HG03045 (cell line): ENCODE results near the gene SPATA31D3.
"Not testable (repeated sequence)": the region's sequence is repeated elsewhere in the genome, so short reads cannot be mapped to it uniquely, and the experiment has no call there.

Experiments used
- ATAC-seq: cut with Tn5 transposase; IDR thresholded peaks from one replicate; pipeline ENCODE4 v1.9.1; 2021; ENCODE audit warnings: mild to moderate bottlenecking, moderate library complexity; ENCODE audit not compliant: unreplicated experiment

The SPATA31D3 gene

DNA sequence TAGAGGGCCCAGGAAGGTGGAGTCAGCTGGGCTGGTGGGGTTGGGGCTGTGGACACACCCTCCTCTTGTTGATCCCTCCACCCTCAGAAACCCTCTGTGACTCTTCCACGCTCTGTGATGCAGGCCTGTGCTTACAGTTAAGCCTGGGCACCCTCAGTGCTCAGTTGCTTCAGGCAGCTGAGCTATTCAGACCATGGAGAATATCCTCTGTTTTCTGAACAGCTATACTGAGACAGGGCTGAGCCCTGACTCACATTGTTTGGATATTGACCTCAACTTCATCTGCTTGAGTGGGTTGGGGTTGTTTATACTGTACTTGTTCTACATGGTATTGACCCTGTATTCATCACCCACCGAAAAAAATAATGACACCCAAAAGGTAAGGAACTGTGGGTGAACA is at the start of gene SPATA31D3:
Gene SPATA31D3, plus strand, starts transcription at position 108 of the 400 bp plus-strand sequence. Its CDS starts 86 bp downstream, at position 194.
- not testable (repeated sequence) for ATAC-seq

DNA sequence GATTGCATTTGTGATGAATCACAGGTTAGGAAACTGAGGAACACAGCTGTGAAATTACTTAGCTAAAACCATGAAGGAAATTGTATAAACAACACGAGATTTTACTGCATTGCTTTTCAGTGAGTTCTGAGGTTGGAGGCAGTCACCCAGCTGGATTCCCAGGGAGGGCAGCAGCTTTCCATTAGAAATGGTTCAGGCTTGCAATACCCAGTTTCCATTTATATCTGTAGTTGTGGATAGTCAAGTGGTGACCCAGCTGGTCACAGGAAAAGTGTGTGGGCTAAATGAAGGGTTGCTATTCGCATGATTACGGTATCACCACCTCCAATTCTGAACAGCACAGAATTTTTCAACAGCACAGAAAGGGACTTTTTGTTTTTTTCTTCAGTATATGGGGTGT is 49.4 kb upstream of the SPATA31D3 start:
- ATAC-seq: no peak

DNA sequence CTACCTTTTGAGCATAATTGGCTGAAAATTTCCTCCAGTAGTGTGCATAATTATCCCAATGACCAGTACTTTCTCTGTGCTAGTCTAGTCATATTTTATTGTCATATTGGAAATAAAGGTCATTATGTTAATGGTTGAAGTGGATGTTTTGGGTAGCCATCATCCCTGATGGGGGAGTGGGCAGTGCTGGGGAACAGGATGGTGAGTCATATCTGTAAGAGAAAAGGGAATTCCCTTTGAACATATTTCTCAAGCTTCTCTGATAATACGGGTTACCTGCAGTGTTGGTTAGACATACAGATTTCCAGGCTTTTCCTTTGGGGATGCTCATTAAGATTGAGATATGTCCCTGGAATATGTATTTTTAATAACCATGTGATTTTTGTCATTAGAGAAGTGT is 48.4 kb upstream of the SPATA31D3 start:
- ATAC-seq: no peak

DNA sequence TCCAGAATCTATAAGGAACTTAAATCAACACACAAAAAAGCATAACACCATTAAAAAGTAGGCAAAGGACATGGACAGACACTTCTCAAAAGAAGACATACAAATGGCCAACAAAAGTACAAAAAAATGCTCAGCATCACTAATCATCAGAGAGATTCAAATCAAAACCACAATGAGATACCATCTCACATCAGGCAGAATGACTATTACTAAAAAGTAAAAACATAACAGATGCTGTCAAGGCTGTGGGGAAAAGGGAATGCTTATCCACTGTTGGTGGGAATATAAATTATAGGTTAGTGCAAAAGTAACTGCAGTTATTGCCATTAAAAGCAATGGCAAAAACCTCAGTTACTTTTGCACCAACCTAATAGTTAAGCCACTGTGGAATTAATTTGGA is 47.2 kb upstream of the SPATA31D3 start:
- ATAC-seq: no peak

GRCh38 chr9:81898851-81899250 is 44.4 kb upstream of the SPATA31D3 start:
- ATAC-seq: no peak

DNA sequence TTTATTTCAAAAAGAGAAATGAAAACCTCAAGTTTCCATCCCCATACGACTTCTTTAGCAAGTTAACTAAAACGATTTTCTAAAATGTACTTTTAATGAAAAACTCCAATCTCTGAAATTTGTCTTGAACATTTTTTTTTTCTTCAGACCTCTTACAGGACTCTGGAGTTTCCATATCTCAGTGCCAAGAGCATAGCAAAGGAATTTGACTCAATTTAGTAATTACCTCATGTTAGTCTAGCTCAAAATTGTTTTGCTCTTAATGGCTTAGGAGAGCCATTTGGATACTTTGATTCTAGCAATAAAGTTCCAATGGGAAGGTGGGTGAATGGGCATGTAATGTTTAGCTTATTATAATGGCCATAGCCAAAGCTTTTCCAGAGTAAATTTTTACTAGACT is 41.1 kb upstream of the SPATA31D3 start:
- ATAC-seq: no peak

DNA sequence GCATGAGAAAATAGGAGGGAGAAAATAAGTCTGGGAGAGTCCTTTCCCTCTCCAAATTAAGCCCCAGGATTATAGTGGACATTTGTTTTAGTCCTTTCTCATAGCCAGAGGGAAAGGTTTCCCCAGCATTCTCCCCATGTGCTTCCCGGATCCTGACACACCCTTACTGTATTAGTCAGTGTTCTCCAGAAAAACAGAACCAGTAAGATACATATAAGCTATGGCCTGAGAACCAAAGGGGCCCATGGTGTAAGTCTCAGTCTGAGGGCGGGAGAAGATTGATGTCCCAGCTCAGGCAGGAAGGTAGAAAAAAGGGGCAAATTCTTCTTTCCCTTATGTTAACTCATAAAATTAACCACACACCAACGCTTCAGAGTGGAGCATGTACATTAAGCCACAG is 40.7 kb upstream of the SPATA31D3 start:
- ATAC-seq: no peak

GRCh38 chr9:81906671-81907070 is 36.6 kb upstream of the SPATA31D3 start:
- no peak for ATAC-seq

DNA sequence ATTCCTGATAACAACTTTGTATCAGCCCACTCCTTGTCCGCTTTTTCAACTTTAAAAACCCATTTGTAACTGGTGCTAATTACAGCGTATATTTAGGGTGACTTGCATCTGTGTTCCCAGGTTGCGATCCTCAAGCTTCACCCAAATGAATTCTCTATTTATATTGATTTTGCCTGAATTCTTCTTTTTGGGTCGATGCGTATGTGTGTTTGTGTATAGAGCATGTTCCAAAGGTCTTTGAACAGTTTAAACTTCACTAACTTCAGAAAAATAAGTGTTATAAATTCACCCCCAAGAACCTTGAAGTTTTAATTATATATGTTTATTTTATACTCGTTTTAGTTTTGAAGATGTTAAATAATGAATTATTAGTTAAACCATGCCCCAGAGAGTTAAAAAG is 31.2 kb upstream of the SPATA31D3 start:
- no peak for ATAC-seq

GRCh38 chr9:81915801-81916505 is 27.3 kb upstream of the SPATA31D3 start:
- ATAC-seq: no peak

- ATAC-seq: not testable (repeated sequence)
Observed at GRCh38 chr9:81918507-81918906, 24.8 kb upstream of the SPATA31D3 start.

- not testable (repeated sequence) for ATAC-seq
Observed at GRCh38 chr9:81928305-81928704, 15.0 kb upstream of the SPATA31D3 start, which contains the start of gene SPATA31D4. SPATA31D4 (plus strand) TSS chr9:81928428; CDS start chr9:81928514, 86 bp downstream.

DNA sequence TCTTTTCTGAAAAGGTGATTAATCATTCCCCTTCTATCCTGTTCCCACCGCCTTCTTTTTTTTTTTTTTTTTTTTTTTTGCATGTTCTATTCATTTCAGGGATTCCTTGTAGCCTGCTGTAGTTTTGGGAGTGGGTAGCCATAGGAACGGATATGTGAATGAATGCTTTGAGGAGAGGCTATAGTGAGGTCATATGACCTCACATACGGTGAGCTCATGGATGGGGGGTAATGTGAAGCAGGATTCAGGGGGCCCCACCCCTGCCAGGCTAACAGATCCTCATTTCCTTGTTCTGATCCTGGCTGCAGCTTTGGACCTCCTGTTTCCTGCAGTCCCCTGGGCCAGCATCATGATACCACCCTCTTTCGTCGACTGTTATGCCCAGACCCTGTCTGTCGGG is 13.2 kb upstream of the SPATA31D3 start:
- ATAC-seq: not testable (repeated sequence)

DNA sequence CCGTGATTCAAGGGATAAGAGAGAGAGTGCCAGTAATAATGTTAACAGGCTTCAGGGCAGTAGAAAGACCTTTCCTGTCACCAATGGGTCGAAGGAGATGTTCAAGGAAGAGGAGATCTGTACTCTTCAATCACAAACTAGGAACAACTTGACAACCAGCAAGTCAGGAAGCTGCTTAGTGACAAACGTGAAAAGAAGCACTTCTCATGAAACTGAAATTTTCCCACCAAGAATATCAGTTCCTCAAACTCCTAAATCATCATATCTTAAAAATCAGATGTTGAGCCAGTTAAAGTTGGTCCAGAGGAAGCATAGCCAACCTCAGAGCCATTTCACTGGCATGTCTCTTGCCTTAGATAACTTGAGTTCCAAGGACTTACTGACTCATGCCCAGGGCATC is 9.8 kb upstream of the SPATA31D3 start:
- ATAC-seq: not testable (repeated sequence)

DNA sequence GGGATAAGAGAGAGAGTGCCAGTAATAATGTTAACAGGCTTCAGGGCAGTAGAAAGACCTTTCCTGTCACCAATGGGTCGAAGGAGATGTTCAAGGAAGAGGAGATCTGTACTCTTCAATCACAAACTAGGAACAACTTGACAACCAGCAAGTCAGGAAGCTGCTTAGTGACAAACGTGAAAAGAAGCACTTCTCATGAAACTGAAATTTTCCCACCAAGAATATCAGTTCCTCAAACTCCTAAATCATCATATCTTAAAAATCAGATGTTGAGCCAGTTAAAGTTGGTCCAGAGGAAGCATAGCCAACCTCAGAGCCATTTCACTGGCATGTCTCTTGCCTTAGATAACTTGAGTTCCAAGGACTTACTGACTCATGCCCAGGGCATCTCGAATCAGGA is 5.3 kb downstream of the SPATA31D3 start:
- not testable (repeated sequence) for ATAC-seq

GRCh38 chr9:81953096-81953495 is 9.8 kb downstream of the SPATA31D3 start:
- ATAC-seq: no peak

DNA sequence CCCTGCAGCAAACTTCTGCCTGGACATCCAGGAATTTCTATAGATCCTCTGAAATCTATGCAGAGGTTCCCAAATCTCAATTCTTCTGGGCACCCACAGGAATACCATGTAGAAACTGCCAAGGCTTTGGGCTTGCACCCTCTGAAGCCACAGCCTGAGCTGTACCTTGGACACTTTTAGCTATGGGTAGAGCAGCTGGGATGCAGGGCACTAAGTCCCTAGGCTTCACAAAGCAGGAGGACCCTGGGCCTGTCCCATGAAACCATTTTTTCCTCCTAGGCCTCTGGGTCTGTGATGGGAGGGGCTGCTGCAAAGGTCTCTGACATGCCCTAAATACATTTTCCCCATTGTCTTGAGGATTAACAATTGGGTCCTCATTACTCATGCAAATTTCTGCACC is 12.3 kb downstream of the SPATA31D3 start:
- no peak for ATAC-seq

- no peak for ATAC-seq
Observed at GRCh38 chr9:81964218-81965171, 21.2 kb downstream of the SPATA31D3 start.

DNA sequence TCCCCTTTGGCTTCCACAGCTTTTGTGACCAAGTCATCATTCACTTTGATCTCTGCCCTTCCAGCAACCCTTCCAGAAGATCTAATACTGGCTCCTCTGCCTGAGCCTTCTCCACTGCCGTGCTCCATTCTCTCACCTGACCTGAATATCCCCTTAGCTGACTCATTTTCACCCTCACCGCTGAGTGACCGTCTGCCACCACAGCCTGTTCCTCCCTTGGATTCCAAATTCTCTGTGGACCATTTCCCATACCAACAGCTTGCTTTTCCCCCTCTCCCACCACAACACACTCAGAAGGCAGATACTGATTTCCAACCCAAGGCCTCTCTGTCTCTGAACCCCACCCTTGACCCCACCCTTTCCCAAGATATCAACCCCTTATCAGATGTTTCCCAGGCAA is 24.7 kb downstream of the SPATA31D3 start:
- ATAC-seq: no peak

- ATAC-seq: no peak
Observed at GRCh38 chr9:81969971-81970370, 26.7 kb downstream of the SPATA31D3 start.

- no peak for ATAC-seq
Observed at GRCh38 chr9:81971727-81972126, 28.4 kb downstream of the SPATA31D3 start.

- ATAC-seq: no peak
Observed at GRCh38 chr9:81974764-81975163, 31.5 kb downstream of the SPATA31D3 start.
